HG03025 (cell line): ENCODE measurements around the gene TSHZ1.
"Not testable (repeated sequence)": the region's sequence is repeated elsewhere in the genome, so short reads cannot be mapped to it uniquely, and the experiment has no call there.

ENCODE experiments used
- ATAC-seq: cut with Tn5 transposase; IDR thresholded peaks from one replicate; pipeline ENCODE4 v1.9.1; 2021; ENCODE audit warnings: mild to moderate bottlenecking, moderate library complexity; ENCODE audit not compliant: unreplicated experiment, low FRiP score

The TSHZ1 gene

GRCh38 chr18:75183524-75183923 lies 27.1 kb upstream of the TSHZ1 start:
- no peak for ATAC-seq

GRCh38 chr18:75183973-75184493 lies 26.6 kb upstream of the TSHZ1 start:
- no peak for ATAC-seq

GRCh38 chr18:75185460-75185859 lies 25.1 kb upstream of the TSHZ1 start:
- no peak for ATAC-seq

- ATAC-seq: not testable (repeated sequence)
Measured at GRCh38 chr18:75187702-75188101, 22.9 kb upstream of the TSHZ1 start.

GRCh38 chr18:75189696-75190095 lies 20.9 kb upstream of the TSHZ1 start:
- no peak for ATAC-seq

GRCh38 chr18:75192899-75193298 lies 17.7 kb upstream of the TSHZ1 start:
- ATAC-seq: no peak

GRCh38 chr18:75198036-75198435 lies 12.6 kb upstream of the TSHZ1 start:
- no peak for ATAC-seq

GRCh38 chr18:75199327-75199726 lies 11.3 kb upstream of the TSHZ1 start:
- ATAC-seq: no peak

GRCh38 chr18:75200071-75200470 lies 10.5 kb upstream of the TSHZ1 start:
- no peak for ATAC-seq

- ATAC-seq: no peak
Measured at GRCh38 chr18:75200605-75201280, 9.9 kb upstream of the TSHZ1 start.

GRCh38 chr18:75201282-75202270 lies 9.0 kb upstream of the TSHZ1 start:
- no peak for ATAC-seq

GRCh38 chr18:75202696-75203365 lies 7.8 kb upstream of the TSHZ1 start:
- ATAC-seq: no peak

- no peak for ATAC-seq
Measured at GRCh38 chr18:75203416-75204268, 7.0 kb upstream of the TSHZ1 start.

GRCh38 chr18:75204269-75204731 lies 6.3 kb upstream of the TSHZ1 start:
- ATAC-seq: no peak

GRCh38 chr18:75204732-75205513 lies 5.7 kb upstream of the TSHZ1 start:
- ATAC-seq: no peak

GRCh38 chr18:75205514-75206132 lies 5.0 kb upstream of the TSHZ1 start:
- no peak for ATAC-seq

GRCh38 chr18:75206452-75207309 lies 3.9 kb upstream of the TSHZ1 start:
- ATAC-seq: no peak
